ENCODE measurements around the gene IMMP1L. TPM values are rescaled to one million over a fixed set of nuclear protein-coding genes. Genes with fewer than 3 reads are reported as not detected.

IMMP1L gene
- total and polyA plus RNA-seq, 10 of the 15 experiments (the other 5 are each of a cell fraction or from before 2014, with no cell fraction given) = 29.4 to 145 (median 85.8) TPM

DNA sequence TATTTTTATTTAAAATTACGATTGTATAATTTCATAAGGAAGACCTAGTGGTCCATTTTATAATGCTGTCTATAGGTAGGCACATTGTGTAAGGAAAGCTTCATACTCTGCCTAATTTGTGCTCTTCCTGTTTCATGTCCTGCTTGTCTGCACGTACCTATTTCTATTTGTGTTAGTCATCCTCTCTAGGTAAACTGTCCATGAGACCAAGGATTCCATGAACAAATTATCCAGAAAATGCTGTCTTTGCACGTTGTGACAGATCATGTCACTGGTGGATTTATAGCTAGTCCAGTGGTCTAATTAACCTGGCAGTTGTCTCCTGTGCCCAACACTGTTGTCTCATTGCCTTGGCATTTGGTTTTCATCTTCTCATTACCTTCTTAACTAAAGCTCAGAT is 95.1 kb downstream of the IMMP1L start (continued):
- no peak for TF ChIP-seq EGR1 (IDR thresholded peaks at IDR 0.05; ENCODE audit: borderline replicate concordance in 1 of 2, low read depth in 2 of 2, low read length in 2 of 2)
- no peak for TF ChIP-seq ASH2L (IDR thresholded peaks at IDR 0.05; ENCODE audit: borderline replicate concordance, low read depth)
- no peak for TF ChIP-seq NFXL1 (IDR thresholded peaks at IDR 0.05; ENCODE audit: borderline replicate concordance)
- TF ChIP-seq POLR2AphosphoS2 (IDR thresholded peaks at IDR 0.05; ENCODE audit: low read depth, low read length) = no peak
- no peak for TF ChIP-seq RFX5 (IDR thresholded peaks at IDR 0.05; ENCODE audit: low read depth, low read length)
- TF ChIP-seq MEF2A (IDR thresholded peaks at IDR 0.05; ENCODE audit: insufficient read depth, low read depth, low read length) = no peak

DNA sequence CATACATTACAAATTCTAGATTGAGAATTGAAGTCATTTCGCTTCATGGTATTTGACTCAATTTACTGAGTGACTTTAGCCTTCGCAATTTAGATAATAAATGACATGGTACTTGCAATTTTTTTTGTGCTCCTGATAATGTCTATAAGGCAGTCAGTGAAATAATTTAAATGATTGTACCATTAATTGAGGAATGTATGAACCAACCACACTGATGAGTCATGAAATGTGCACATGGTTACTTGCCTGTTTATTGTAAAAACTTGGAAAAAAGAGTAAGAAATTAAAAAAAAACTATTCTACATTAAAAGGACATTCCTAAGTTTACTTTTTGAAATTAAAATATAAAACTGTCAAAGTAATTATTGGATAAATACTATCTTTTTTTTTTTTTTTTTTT is 96.5 kb downstream of the IMMP1L start:
- WGBS (ENCODE audit: insufficient coverage, insufficient replicate concordance, low lambda C conversion rate, missing lambda C conversion rate) = 100% methylated on average over 2 of the region's 2 CpGs
- BruUV-seq (replicated peaks) = no TSS peak
- no peak for DNase-seq (ENCODE audit: low read depth, low spot score)
- no peak for ATAC-seq
- no peaks in the 10 kb centered on the region for H3K9me3 ChIP-seq (replicated peaks; ENCODE audit: control insufficient read depth, insufficient read depth, low read length)
- no peaks in the 10 kb centered on the region for H3K79me2 ChIP-seq (ENCODE audit: control insufficient read depth, insufficient read depth, low read length)
- H3K36me3 ChIP-seq (ENCODE audit: control insufficient read depth in 2 of 2, insufficient read depth in 2 of 2, low read length in 1 of 2) = no peaks in the 10 kb centered on the region; a peak in 2 of 4 replicates
- H4K20me1 ChIP-seq (ENCODE audit: control insufficient read depth, insufficient read depth) = no peaks in the 10 kb centered on the region
- POLR2A ChIA-PET = no interaction called here
- in situ Hi-C loops (cut with MboI) = no loop called here
- H3K4me3 ChIP-seq = no peak overlapping the region
- no peak overlapping the region for H3K9ac ChIP-seq (ENCODE audit: control insufficient read depth, insufficient read depth, low read length)
- H3K27me3 ChIP-seq (replicated peaks in 1 of 2; ENCODE audit: control insufficient read depth in 2 of 2, insufficient read depth in 2 of 2, low read length in 1 of 2) = no peaks in the 10 kb centered on the region
- RAD21 ChIA-PET (ENCODE audit: unreplicated experiment) = no interaction called here
- H3K4me2 ChIP-seq (ENCODE audit: control insufficient read depth, insufficient read depth) = no peak overlapping the region
- CTCF ChIA-PET = no interaction called here
- intact Hi-C loops (cut with micrococcal nuclease; ENCODE audit: unreplicated experiment) = no loop called here
- H3K4me1 ChIP-seq (ENCODE audit: control insufficient read depth, insufficient read depth, low read length) = no peaks in the 10 kb centered on the region
- H3K27ac ChIP-seq (ENCODE audit: control insufficient read depth, insufficient read depth) = no peak overlapping the region
- no peak overlapping the region for H2AFZ ChIP-seq (ENCODE audit: control insufficient read depth, low read depth, low read length)
- SMC1A ChIA-PET (ENCODE audit: uncharacterized antibody, unreplicated experiment) = no interaction called here
- FAIRE-seq = no peak
- TF ChIP-seq BMI1 (IDR thresholded peaks at IDR 0.05; ENCODE audit: borderline replicate concordance) (no peak), BCL11A (IDR thresholded peaks at IDR 0.05; ENCODE audit: low read depth, low read length) (no peak), NFIC (IDR thresholded peaks at IDR 0.05; ENCODE audit: low read depth, low read length) (no peak), BHLHE40 (IDR thresholded peaks at IDR 0.05; ENCODE audit: borderline replicate concordance in 1 of 2, low read depth in 2 of 2, low read length in 1 of 2) (no peak), FOS (IDR thresholded peaks at IDR 0.05; ENCODE audit: borderline replicate concordance, extremely low read depth, insufficient read length) (no peak), HDAC2 (IDR thresholded peaks at IDR 0.05) (no peak), HCFC1 (IDR thresholded peaks at IDR 0.05; ENCODE audit: low read length) (no peak), KLF5 (IDR thresholded peaks at IDR 0.05; ENCODE audit: partially characterized antibody) (no peak), RB1 (IDR thresholded peaks at IDR 0.05; ENCODE audit: borderline replicate concordance) (no peak)
- TF ChIP-seq, protein P1, sequence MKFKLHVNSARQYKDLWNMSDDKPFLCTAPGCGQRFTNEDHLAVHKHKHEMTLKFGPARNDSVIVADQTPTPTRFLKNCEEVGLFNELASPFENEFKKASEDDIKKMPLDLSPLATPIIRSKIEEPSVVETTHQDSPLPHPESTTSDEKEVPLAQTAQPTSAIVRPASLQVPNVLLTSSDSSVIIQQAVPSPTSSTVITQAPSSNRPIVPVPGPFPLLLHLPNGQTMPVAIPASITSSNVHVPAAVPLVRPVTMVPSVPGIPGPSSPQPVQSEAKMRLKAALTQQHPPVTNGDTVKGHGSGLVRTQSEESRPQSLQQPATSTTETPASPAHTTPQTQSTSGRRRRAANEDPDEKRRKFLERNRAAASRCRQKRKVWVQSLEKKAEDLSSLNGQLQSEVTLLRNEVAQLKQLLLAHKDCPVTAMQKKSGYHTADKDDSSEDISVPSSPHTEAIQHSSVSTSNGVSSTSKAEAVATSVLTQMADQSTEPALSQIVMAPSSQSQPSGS (IDR thresholded peaks at IDR 0.05; ENCODE audit: low read length) = no peak
- TF ChIP-seq, protein P2, sequence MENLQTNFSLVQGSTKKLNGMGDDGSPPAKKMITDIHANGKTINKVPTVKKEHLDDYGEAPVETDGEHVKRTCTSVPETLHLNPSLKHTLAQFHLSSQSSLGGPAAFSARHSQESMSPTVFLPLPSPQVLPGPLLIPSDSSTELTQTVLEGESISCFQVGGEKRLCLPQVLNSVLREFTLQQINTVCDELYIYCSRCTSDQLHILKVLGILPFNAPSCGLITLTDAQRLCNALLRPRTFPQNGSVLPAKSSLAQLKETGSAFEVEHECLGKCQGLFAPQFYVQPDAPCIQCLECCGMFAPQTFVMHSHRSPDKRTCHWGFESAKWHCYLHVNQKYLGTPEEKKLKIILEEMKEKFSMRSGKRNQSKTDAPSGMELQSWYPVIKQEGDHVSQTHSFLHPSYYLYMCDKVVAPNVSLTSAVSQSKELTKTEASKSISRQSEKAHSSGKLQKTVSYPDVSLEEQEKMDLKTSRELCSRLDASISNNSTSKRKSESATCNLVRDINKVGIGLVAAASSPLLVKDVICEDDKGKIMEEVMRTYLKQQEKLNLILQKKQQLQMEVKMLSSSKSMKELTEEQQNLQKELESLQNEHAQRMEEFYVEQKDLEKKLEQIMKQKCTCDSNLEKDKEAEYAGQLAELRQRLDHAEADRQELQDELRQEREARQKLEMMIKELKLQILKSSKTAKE (IDR thresholded peaks at IDR 0.05; ENCODE audit: low read depth, poor library complexity, severe bottlenecking) = no peak
- TF ChIP-seq, protein P3, sequence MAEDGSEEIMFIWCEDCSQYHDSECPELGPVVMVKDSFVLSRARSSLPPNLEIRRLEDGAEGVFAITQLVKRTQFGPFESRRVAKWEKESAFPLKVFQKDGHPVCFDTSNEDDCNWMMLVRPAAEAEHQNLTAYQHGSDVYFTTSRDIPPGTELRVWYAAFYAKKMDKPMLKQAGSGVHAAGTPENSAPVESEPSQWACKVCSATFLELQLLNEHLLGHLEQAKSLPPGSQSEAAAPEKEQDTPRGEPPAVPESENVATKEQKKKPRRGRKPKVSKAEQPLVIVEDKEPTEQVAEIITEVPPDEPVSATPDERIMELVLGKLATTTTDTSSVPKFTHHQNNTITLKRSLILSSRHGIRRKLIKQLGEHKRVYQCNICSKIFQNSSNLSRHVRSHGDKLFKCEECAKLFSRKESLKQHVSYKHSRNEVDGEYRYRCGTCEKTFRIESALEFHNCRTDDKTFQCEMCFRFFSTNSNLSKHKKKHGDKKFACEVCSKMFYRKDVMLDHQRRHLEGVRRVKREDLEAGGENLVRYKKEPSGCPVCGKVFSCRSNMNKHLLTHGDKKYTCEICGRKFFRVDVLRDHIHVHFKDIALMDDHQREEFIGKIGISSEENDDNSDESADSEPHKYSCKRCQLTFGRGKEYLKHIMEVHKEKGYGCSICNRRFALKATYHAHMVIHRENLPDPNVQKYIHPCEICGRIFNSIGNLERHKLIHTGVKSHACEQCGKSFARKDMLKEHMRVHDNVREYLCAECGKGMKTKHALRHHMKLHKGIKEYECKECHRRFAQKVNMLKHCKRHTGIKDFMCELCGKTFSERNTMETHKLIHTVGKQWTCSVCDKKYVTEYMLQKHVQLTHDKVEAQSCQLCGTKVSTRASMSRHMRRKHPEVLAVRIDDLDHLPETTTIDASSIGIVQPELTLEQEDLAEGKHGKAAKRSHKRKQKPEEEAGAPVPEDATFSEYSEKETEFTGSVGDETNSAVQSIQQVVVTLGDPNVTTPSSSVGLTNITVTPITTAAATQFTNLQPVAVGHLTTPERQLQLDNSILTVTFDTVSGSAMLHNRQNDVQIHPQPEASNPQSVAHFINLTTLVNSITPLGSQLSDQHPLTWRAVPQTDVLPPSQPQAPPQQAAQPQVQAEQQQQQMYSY (CRISPR knock-in tag; IDR thresholded peaks at IDR 0.05) = no peak

Measured in GM12878 (cell line).